COLO668 (cell line): Measurements from ENCODE around the gene CDCA4.
"Not testable (repeated sequence)": the region's sequence is repeated elsewhere in the genome, so short reads cannot be mapped to it uniquely, and the experiment has no call there.

Experiments
- DNase-seq: peaks from one replicate; lab custom pipeline; 2025; ENCODE audit not compliant: unreplicated experiment; lab: John Stamatoyannopoulos, UW

The CDCA4 gene

DNA sequence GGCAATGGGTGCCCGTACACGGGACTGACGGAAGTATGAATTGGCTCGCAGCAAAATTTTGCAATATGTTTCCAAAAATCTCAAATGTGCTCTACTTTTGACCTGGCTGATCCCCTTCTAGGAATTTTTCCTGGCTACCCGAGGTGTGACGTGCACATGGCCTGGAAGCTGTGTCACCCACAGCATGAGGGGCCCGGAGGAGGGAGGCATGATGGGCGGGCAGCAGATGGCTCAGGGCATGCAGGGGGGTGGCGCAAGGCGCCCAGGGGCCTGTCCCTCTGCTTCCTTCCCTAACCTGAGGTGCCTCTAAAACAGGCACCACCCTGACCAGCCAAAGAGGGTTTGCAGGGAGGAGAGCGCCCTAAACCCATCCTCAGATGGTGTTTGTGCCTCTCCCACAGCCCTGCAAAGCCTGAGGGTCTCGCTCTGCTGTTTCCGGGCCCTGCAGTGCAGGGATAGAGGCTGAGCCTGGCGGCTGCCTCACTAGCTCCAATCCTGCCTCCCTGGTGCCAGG, 37.7 kb upstream of the CDCA4 start:
- no peak for DNase-seq

GRCh38 chr14:105056303-105056831, 35.5 kb upstream of the CDCA4 start:
- no peak for DNase-seq

GRCh38 chr14:105055736-105056302, 34.9 kb upstream of the CDCA4 start:
- no peak for DNase-seq

DNA sequence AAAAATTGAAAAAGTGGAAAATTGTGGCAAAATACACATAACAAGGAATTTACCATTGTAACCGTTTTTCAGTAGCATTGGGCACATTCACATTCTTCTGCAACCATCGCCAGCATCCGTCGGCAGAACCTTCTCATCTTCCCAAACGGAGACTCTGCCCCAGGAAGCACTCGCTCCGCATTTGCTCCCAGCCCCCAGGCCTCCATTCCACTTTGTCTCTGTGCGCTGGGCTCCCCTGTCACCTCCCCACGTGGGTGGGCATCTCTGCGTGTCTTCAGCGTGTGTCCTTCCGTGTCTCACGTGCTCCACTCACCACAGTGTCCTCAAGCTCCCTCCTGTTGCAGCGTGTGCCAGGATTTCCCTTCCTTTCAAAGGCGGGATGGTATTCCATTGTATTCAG, 34.5 kb upstream of the CDCA4 start:
- no peak for DNase-seq

DNA sequence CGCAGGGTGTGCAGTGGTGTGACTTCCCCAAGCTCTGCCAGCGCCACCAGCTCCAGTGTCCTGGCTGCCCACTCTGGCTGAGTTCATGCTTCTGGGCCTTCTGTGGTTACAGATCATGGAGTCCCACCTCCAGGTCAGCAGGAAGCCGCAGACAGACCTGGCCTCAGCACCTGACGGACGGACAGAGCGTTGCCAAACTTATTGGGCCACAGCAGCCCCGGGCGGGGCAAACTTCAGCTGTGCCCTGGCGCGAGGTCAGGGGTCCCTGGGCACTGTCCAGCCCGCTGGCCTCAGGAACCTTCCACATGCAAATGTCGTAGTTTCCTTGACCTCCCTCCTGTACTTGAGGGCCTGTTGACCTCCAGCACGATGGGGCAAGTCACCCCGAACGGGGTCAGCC, 33.1 kb upstream of the CDCA4 start:
- no peak for DNase-seq

- DNase-seq = no peak
Observed at GRCh38 chr14:105053421-105053820, 32.5 kb upstream of the CDCA4 start.

GRCh38 chr14:105052110-105052458, 31.2 kb upstream of the CDCA4 start:
- DNase-seq = no peak

- no peak for DNase-seq
Observed at GRCh38 chr14:105051182-105052109, 30.6 kb upstream of the CDCA4 start.

DNA sequence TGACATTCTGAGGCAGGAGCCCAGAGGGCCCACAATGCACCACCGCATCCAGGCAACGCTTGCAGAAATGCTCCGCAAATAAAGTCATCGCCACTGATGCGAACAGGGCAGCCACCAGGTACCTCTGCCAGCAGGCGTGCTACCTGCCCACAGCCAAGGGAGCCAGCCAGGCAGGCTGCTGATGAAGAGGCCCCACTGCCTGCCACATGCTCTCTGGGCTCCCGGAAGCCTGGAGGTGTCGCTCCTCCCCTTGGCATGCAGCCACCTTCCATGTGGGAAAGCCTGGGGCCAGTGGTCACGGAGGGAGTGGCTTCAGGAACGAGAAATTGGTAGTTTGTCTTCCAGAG, 29.6 kb upstream of the CDCA4 start:
- DNase-seq = peak; percentile 91

DNA sequence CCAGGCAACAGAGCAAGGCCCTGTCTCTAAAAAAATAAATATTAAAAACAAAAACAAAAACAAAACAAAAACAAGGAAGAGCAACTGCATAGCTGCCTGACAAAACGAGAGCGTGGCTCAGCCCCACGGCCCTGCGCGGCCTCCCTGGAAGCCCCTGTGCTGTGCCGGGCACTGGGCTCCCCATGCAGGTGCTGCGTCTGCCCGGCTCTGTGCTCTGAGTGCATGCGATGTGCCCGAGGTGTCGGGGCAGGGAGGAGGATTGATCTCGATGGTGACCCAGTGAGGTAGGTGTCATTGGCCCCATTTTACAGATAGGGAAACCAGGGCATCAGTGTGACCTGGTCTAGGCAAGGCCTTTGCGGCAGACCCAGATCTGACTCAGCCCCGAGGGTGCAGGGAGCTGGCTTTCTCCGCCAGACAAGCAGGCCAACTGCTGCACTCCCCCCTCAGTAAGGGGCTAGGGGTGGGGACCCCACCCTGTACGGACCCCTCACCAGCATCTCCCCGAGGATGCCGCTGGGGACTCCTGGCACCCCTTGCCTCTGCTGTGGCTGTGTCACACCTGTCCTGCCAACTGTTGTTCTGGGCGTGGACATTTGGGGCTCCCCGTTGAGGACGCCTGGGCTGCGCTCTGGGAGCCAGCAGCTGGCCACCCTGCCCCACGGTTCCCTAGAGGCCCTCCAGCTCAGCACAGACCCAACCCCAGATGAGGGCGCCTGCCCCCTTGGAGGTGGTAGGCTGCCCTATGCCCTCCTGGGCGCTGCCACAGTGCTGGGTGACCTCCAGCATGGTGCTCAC, 29.1 kb upstream of the CDCA4 start:
- DNase-seq = no peak

- no peak for DNase-seq
Observed at GRCh38 chr14:105047283-105048016, 26.6 kb upstream of the CDCA4 start.

DNA sequence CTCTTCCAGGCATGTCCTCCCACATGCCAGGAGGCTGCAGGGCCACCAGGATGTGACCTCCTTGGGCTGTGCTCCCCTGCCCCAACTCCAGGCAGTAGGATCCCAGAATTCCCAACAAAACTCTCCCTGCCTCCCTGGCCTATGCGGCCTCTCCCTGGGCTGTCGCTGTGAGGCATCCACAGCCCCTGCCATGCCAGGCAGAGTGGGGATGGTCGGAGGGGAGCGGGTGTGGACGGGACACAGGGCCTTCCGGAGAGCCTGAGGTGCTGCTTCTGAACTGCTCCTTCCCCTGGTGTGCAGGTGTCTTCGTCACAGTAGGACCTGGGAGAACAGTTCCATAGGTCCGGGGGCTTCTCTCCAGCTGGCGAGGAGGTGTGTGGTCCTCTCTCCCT, 26.0 kb upstream of the CDCA4 start:
- DNase-seq = no peak

GRCh38 chr14:105045710-105046326, 24.9 kb upstream of the CDCA4 start:
- peak; percentile 91 for DNase-seq

DNA sequence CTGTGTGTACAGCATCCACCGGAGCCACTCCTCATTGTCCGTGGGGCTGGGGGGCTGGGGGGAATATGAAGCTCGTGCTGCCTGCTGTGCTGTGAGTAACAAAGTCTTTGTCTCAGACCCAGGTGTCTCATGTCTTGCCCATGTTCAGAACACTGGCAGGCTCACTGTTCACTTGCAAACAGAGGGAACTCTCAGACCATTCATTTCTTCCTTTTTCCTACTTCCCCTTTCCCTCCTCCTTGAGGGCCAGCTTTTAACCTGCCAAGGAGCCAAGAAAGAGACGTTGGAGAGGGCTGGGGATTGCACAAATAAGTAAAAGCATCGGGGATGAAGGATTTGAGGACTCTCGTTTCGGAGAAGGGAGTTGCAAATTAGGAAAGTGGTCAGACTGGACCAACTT, 22.8 kb upstream of the CDCA4 start:
- DNase-seq = no peak

- DNase-seq = peak; percentile 41
Observed at GRCh38 chr14:105042813-105043212, 21.9 kb upstream of the CDCA4 start.

DNA sequence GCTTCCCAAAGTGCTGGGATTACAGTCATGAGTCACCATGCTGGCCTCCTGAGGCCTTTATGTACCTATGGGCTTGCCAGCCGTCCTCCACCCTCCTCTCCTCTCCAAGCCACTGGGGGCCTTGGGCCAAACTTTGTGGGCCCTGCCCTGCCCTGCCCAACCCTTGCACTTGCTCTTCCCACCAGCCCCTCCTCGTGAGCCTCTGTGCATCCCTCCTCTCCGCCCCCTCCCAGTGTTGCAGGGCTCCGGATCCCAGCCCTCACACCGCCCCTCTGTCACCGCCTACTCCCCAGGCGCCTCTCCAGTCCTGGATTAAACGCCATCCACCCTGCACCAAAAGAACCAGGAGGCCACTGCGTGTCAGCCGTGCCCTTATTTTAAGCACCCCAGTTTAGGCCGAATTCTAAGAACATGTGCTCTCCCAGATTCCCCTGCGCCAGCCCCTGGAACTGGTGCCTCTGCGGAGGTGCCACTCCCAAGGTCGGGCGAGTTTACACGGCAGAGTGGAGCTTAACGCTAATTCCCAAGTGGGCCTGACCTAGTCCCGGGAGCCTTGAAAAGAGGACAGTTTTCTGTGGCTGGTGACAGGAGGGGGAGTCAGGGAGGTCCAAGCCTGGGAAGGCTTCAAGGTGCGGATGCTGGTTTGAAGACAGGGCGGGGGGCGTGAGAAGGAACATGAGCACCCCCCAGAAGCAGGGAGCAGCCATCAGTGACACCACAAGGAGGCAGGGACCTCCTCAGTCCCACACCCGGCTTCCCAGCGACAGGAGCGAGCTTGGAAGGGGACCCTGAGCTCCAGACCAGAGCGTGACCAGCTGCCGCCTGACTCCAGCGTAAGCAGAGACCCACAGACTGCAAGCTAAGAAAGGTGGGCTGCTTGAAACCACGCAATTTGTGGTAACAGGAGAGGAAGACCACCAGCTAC, 21.2 kb upstream of the CDCA4 start:
- DNase-seq = no peak

DNA sequence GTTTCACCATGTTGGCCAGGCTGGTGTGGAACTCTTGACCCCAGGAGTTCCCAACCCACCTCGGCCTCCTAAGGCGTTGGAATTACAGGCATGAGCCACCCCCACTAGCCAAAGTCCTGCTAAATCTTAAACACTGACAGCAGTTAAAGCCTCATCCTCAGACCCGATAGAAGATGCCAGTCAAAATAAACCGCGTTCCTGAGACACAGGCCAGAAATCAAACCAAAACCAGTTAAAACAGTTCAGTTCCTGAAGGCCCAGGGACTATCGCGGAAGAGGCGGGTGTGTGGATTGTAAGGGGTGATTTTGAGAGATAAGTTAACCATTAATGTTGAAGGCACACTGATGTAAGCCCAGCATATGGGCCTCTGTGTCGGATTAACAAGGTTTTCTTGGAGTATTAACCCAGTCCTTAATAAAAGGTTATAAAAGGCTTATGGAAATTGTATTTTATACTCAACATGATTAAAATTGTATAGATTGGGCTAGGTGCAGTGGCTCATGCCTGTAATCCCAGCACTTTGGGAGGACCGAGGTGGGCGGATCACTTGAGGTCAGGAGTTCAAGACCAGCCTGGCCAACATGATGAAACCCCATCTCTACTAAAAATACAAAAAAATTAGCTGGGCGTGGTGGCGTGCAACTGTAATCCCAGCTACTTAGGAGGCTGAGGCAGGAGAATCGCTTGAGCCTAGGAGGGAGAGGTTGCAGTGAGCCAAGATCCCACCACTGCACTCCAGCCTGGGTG, 18.7 kb upstream of the CDCA4 start:
- DNase-seq = no peak

DNA sequence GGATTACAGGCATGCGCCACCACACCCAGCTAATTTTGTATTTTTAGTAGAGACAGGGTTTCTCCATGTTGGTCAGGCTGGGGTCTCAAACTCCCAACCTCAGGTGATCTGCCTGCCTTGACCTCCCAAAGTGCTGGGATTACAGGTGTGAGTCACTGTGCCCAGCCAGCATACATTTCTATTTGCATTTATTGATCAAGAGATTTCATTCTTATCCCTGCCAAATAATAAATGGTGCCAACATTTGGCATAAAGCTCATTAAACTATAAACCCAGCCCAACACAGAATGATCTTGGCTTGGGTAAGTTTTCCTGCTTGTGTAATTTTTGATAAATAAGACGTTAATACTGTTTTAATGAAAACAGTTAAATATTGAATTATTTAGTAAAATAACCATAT, 14.7 kb upstream of the CDCA4 start:
- DNase-seq = not testable (repeated sequence)
